LNCaP clone FGC (cell line): ENCODE data around the gene ZNF157.
"Not testable (repeated sequence)": the region's sequence is repeated elsewhere in the genome, so short reads cannot be mapped to it uniquely, and the experiment has no call there.

Experiments used
- DNase-seq: peaks from one replicate; pipeline ENCODE4 v3.0.0-alpha.2; 2011; ENCODE audit warnings: low read depth
- H3K4me3 ChIP-seq: 2 replicates; pipeline ENCODE4 v1.5.1; 2011; ENCODE audit warnings: mild to moderate bottlenecking, low read depth, low read length, control low read depth
- CTCF ChIP-seq: IDR thresholded peaks from 2 replicates; pipeline ENCODE4 v1.5.1; 2012; ENCODE audit warnings: mild to moderate bottlenecking; ENCODE audit not compliant: control insufficient read depth, insufficient read depth; ENCODE audit errors: extremely low read depth

The ZNF157 gene

GRCh38 chrX:47370278-47370677 lies at the start of gene ZNF157:
TSS of gene ZNF157 (plus strand) at chrX:47370578. CDS start at chrX:47370669, 91 bp downstream.
- TF ChIP-seq CTCF: no peak
- DNase-seq: no peak
- no peak within 1 kb of the TSS for H3K4me3 ChIP-seq

GRCh38 chrX:47321386-47321785 lies 49.0 kb upstream of the ZNF157 start:
- H3K4me3 ChIP-seq: no peak overlapping the region
- no peak for DNase-seq
- TF ChIP-seq CTCF: no peak

GRCh38 chrX:47321823-47322371 lies 48.5 kb upstream of the ZNF157 start:
- no peak overlapping the region for H3K4me3 ChIP-seq
- TF ChIP-seq CTCF: no peak
- no peak for DNase-seq

GRCh38 chrX:47327902-47328301 lies 42.5 kb upstream of the ZNF157 start:
- no peak for TF ChIP-seq CTCF
- no peak for DNase-seq
- no peak overlapping the region for H3K4me3 ChIP-seq

- DNase-seq, H3K4me3 ChIP-seq: not testable (repeated sequence)
These were observed 37.6 kb upstream of the ZNF157 start for GRCh38 chrX:47332729-47333128.

GRCh38 chrX:47351706-47352105 lies 18.7 kb upstream of the ZNF157 start:
- no peak overlapping the region for H3K4me3 ChIP-seq
- no peak for DNase-seq
- no peak for TF ChIP-seq CTCF

GRCh38 chrX:47358387-47359065 lies 11.9 kb upstream of the ZNF157 start:
- no peak for TF ChIP-seq CTCF
- no peak overlapping the region for H3K4me3 ChIP-seq
- no peak for DNase-seq
